GM23338 (cell line): Measurements from ENCODE around the gene PACSIN1. TPM values are rescaled to one million over a fixed set of nuclear protein-coding genes. Genes with fewer than 3 reads are reported as not detected.

Source experiments
- ATAC-seq: fragments of 200-7000 bp; cut with Tn5 transposase; 3 replicates; pipeline ENCODE4 v1.9.1; 2020
- DNase-seq: peaks from one replicate; pipeline ENCODE4 v3.0.0-alpha.2; 2015; ENCODE audit warnings: low spot score
- H2AFZ ChIP-seq: fragments of 200-600 bp; sonication (generic); 2 replicates; pipeline ENCODE4 v1.8.0; 2016; ENCODE audit warnings: antibody characterized with exemption, mild to moderate bottlenecking, moderate library complexity
- H3F3A ChIP-seq: fragments of 200-600 bp; sonication (generic); replicated peaks from 2 replicates; pipeline ENCODE4 v1.8.0; 2017; ENCODE audit warnings: antibody characterized with exemption, mixed run types, low read depth
- H3K27ac ChIP-seq: fragments of 200-600 bp; sonication (generic); 2 replicates; pipeline ENCODE4 v1.6.1; 2016; ENCODE audit warnings: low read depth
- H3K27me3 ChIP-seq: fragments of 200-600 bp; sonication (generic); 2 replicates; pipeline ENCODE4 v1.8.0; 2016; ENCODE audit warnings: mild to moderate bottlenecking, mixed run types, moderate library complexity; ENCODE audit not compliant: insufficient read depth
- H3K36me3 ChIP-seq: fragments of 200-600 bp; sonication (generic); 2 replicates; pipeline ENCODE4 v1.8.0; 2016; ENCODE audit warnings: mild to moderate bottlenecking; ENCODE audit not compliant: insufficient read depth
- H3K4me1 ChIP-seq: fragments of 200-600 bp; sonication (generic); 2 replicates; pipeline ENCODE4 v1.8.0; 2016; ENCODE audit warnings: mild to moderate bottlenecking, moderate library complexity; ENCODE audit not compliant: insufficient read depth
- H3K4me2 ChIP-seq: fragments of 200-600 bp; sonication (generic); 2 replicates; pipeline ENCODE4 v1.7.1; 2017; ENCODE audit warnings: mixed run types
- H3K4me3 ChIP-seq: fragments of 200-600 bp; sonication (generic); 2 replicates; pipeline ENCODE4 v1.6.1; 2016; ENCODE audit warnings: mixed run types
- H3K79me2 ChIP-seq: fragments of 200-600 bp; sonication (generic); replicated peaks from 2 replicates; pipeline ENCODE4 v1.8.0; 2017; ENCODE audit warnings: mild to moderate bottlenecking; ENCODE audit not compliant: insufficient read depth
- H3K9me2 ChIP-seq: fragments of 200-600 bp; sonication (generic); 2 replicates; pipeline ENCODE4 v1.8.0; 2017; ENCODE audit not compliant: insufficient read depth
- H4K20me1 ChIP-seq: fragments of 200-600 bp; sonication (generic); replicated peaks from 2 replicates; pipeline ENCODE4 v1.8.0; 2017; ENCODE audit warnings: mild to moderate bottlenecking; ENCODE audit not compliant: insufficient read depth
- H3K27ac Mint-ChIP-seq: 2 replicates; pipeline ENCODE4 v1.8.0; 2020; ENCODE audit warnings: inconsistent platforms, mild to moderate bottlenecking, moderate library complexity, mixed read lengths
- H3K27me3 Mint-ChIP-seq: 3 replicates; pipeline ENCODE4 v1.8.0; 2022; ENCODE audit warnings: low read depth, mild to moderate bottlenecking, moderate library complexity, mixed read lengths, inconsistent platforms; ENCODE audit not compliant: insufficient read depth, poor library complexity
- H3K36me3 Mint-ChIP-seq: 3 replicates; pipeline ENCODE4 v1.8.0; 2021; ENCODE audit warnings: low read depth, mild to moderate bottlenecking, inconsistent platforms, moderate library complexity, mixed read lengths
- H3K4me1 Mint-ChIP-seq: 3 replicates; pipeline ENCODE4 v1.8.0; 2020; ENCODE audit warnings: mild to moderate bottlenecking, inconsistent platforms, mixed read lengths
- H3K4me3 Mint-ChIP-seq: 3 replicates; pipeline ENCODE4 v1.8.0; 2021; ENCODE audit warnings: moderate library complexity, mild to moderate bottlenecking, inconsistent platforms, mixed read lengths
- H3K9me3 Mint-ChIP-seq: 3 replicates; pipeline ENCODE4 v1.8.0; 2020; ENCODE audit warnings: moderate library complexity, mild to moderate bottlenecking, inconsistent platforms, mixed read lengths
- CREB1 ChIP-seq: fragments of 250-450 bp; sonication (Bioruptor Pico); IDR thresholded peaks from 2 replicates; pipeline ENCODE4 v1.5.0; 2020; ENCODE audit warnings: low read depth, mild to moderate bottlenecking, moderate library complexity
- CTCF ChIP-seq, 2 experiments: fragments of 200-600 bp in 1 of 2; sonication (generic) in 1 of 2; conservative IDR thresholded peaks; 2 replicates each; pipeline versions ENCODE4 v1.5.1 to v1.6.1; 2016 to 2017; ENCODE audit warnings: antibody characterized with exemption in 2 of 2, low read depth in 2 of 2, mild to moderate bottlenecking in 2 of 2, moderate library complexity in 1 of 2
- ETS1 ChIP-seq: IDR thresholded peaks from 2 replicates; pipeline ENCODE4 v1.6.1; 2016; ENCODE audit warnings: antibody characterized with exemption
- EZH2 ChIP-seq: fragments of 200-600 bp; sonication (generic); IDR thresholded peaks from one replicate; pipeline ENCODE4 v1.8.0; 2017; ENCODE audit warnings: antibody characterized with exemption, mild to moderate bottlenecking, low read depth; ENCODE audit not compliant: unreplicated experiment
- EZH2phosphoT487 ChIP-seq: fragments of 200-600 bp; sonication (generic); IDR thresholded peaks from one replicate; pipeline ENCODE4 v1.8.1; 2018; ENCODE audit warnings: antibody characterized with exemption; ENCODE audit not compliant: unreplicated experiment
- JUNB ChIP-seq: IDR thresholded peaks from one replicate; pipeline ENCODE4 v1.6.1; 2016; ENCODE audit warnings: antibody characterized with exemption; ENCODE audit not compliant: unreplicated experiment
- NANOG ChIP-seq: IDR thresholded peaks from 2 replicates; pipeline ENCODE4 v1.6.1; 2016; ENCODE audit warnings: antibody characterized with exemption, borderline replicate concordance
- POLR2AphosphoS5 ChIP-seq: IDR thresholded peaks from 2 replicates; pipeline ENCODE4 v1.6.1; 2016; ENCODE audit warnings: antibody characterized with exemption, low read depth
- REST ChIP-seq: IDR thresholded peaks from one replicate; pipeline ENCODE4 v1.6.1; 2018; ENCODE audit warnings: antibody characterized with exemption; ENCODE audit not compliant: unreplicated experiment
- STAT1 ChIP-seq: IDR thresholded peaks from one replicate; pipeline ENCODE4 v1.6.1; 2016; ENCODE audit warnings: antibody characterized with exemption; ENCODE audit not compliant: unreplicated experiment
- ZNF114 ChIP-seq: fragments of 250-450 bp; sonication (Bioruptor Pico); IDR thresholded peaks from 2 replicates; pipeline ENCODE4 v1.5.0; 2020; ENCODE audit warnings: mild to moderate bottlenecking, moderate library complexity
- ZNF331 ChIP-seq: fragments of 250-450 bp; sonication (Bioruptor Pico); IDR thresholded peaks from 2 replicates; pipeline ENCODE4 v1.5.0; 2020; ENCODE audit warnings: low read depth, mild to moderate bottlenecking, moderate library complexity
- ZNF462 ChIP-seq: fragments of 250-450 bp; sonication (Bioruptor Pico); IDR thresholded peaks from 2 replicates; pipeline ENCODE4 v1.5.0; 2020; ENCODE audit warnings: mild to moderate bottlenecking, moderate library complexity
- polyA plus RNA-seq: library from polyadenylated mRNA; unstranded; fragments of >200 nt; fragmentation: Nextera tagmentation; extraction: Ambion mirVana; gene quantifications from 2 replicates; pipeline ENCODE4 v1.2.1, GENCODE V29; 2016
- total RNA-seq: library from RNA; depleted of rRNA; stranded (reverse); fragments of >200 nt; shearing (Covaris generic); gene quantifications from 2 replicates; pipeline ENCODE4 v1.2.3, GENCODE V29; 2014

Gene PACSIN1
- total and polyA plus RNA-seq, 2 experiments from 2014 or later = 5.2 to 8.7 TPM

- no peaks in the 10 kb centered on the region for H3K36me3 Mint-ChIP-seq
- no peak overlapping the region for H3K4me3 ChIP-seq
- ATAC-seq (no peak), DNase-seq (no peak)
- H3K9me2 ChIP-seq = no peaks in the 10 kb centered on the region
- H3F3A ChIP-seq = no peaks in the 10 kb centered on the region
- no peak overlapping the region; the same call in 1 of the 2 replicates for H2AFZ ChIP-seq
- no peaks in the 10 kb centered on the region for H3K79me2 ChIP-seq
- H3K27me3 ChIP-seq = no peaks in the 10 kb centered on the region
- TF ChIP-seq EZH2 (no peak), STAT1 (no peak), ZNF331 (CRISPR knock-in tag) (no peak), NANOG (no peak), POLR2AphosphoS5 (no peak), CTCF (conservative IDR thresholded peaks at IDR 0.05; ENCODE audit: low read depth in 2 of 2) (no peak), ETS1 (no peak), ZNF114 (CRISPR knock-in tag) (no peak), JUNB (no peak), ZNF462 (no peak), REST (no peak), CREB1 (no peak), EZH2phosphoT487 (no peak)
- no peak overlapping the region for H3K27ac ChIP-seq
- no peak overlapping the region for H3K4me2 ChIP-seq
- peaks cover 22% of the 10 kb centered on the region for H3K4me1 Mint-ChIP-seq
- H4K20me1 ChIP-seq = no peaks in the 10 kb centered on the region
- H3K9me3 Mint-ChIP-seq = no peaks in the 10 kb centered on the region; the same call in 2 of the 3 replicates
- H3K36me3 ChIP-seq = no peaks in the 10 kb centered on the region
- H3K27ac Mint-ChIP-seq = no peak overlapping the region
- peaks cover 7% of the 10 kb centered on the region for H3K4me1 ChIP-seq
- peaks cover 7% of the 10 kb centered on the region for H3K27me3 Mint-ChIP-seq
- no peak overlapping the region for H3K4me3 Mint-ChIP-seq
These were observed 91.4 kb downstream of the PACSIN1 start for GRCh38 chr6:34557228-34557627.
